Posterior vena cava (tissue), 2 donors: Measurements from ENCODE around the gene ROMO1. TPM values are rescaled to one million over a fixed set of nuclear protein-coding genes. Genes with fewer than 3 reads are reported as not detected.
"Not testable (repeated sequence)": the region's sequence is repeated elsewhere in the genome, so short reads cannot be mapped to it uniquely, and the experiment has no call there.

Experiments used
- DNase-seq: peaks from one replicate; pipeline ENCODE4 v3.0.0-alpha.2; 2020; ENCODE audit warnings: low spot score
- intact Hi-C, 2 donors: fragments of 100-400 bp; cut with DNase I; formaldehyde crosslinking; loops; one replicate each; pipeline versions ENCODE4 v1.14.1 to v1.14.2; 2022 to 2023
- total RNA-seq, 2 donors: library from RNA; stranded (reverse); fragmentation: NEBNext Ultra II Directional; extraction: Animal tissue kit (Norgen Biotek cat#: 25700); gene quantifications; one replicate each; pipeline ENCODE4 v1.2.1, GENCODE V29; 2021
- donor health status: DM: yes; HTN: yes; CAD: no.
- donor health status: DM: yes; HTN: yes; CAD: no.

Gene ROMO1
- total RNA-seq, 2 donors from 2014 or later: 126 TPM

GRCh38 chr20:35738410-35739179, 39.4 kb downstream of the ROMO1 start:
- no peak for DNase-seq
- intact Hi-C loops: no loop called here

- DNase-seq: no peak
- intact Hi-C loops: no loop called here
Observed at GRCh38 chr20:35739294-35740163, 40.3 kb downstream of the ROMO1 start.

- peak; percentile 100 for DNase-seq
- intact Hi-C loops: loop anchor here in 1 of 2 donors (2.0 kb wide), 1 partner anchor 29 kb away; no protein-coding TSS in a partner anchor
Observed at GRCh38 chr20:35741892-35742740, 42.9 kb downstream of the ROMO1 start, which contains the start of gene RBM39. TSS of gene RBM39 (minus strand) at chr20:35742260. CDS start at chr20:35740874, 1,386 bp downstream.

GRCh38 chr20:35742741-35743523, 43.7 kb downstream of the ROMO1 start:
- intact Hi-C loops: loop anchor here (1.0 to 2.0 kb wide), 2 partner anchors 9 to 28 kb away; no protein-coding TSS in a partner anchor
- no peak for DNase-seq

- intact Hi-C loops: loop anchor here (1.0 to 2.0 kb wide), 2 partner anchors 8 to 27 kb away; no protein-coding TSS in a partner anchor
- DNase-seq: no peak
Observed at GRCh38 chr20:35743693-35744491, 44.7 kb downstream of the ROMO1 start.

- intact Hi-C loops: not testable (repeated sequence)
Observed at GRCh38 chr20:35744492-35744841, 45.3 kb downstream of the ROMO1 start.

More at GRCh38 chr20:35744492-35744841, 45.3 kb downstream of the ROMO1 start:
- not testable (repeated sequence) for DNase-seq

Other genes starting within 250 kb of the ROMO1 start
- gene CEP250, start 243.8 kb upstream of the ROMO1 start, total RNA-seq: 10 to 100 TPM; 20.4 to 22.2 TPM
- gene C20orf173, start 169.8 kb upstream of the ROMO1 start, total RNA-seq: not detected
- 100 to 1,000 TPM; 117 to 154 TPM for gene ERGIC3, start 157.3 kb upstream of the ROMO1 start, total RNA-seq
- gene SPAG4, start 83.6 kb upstream of the ROMO1 start, total RNA-seq: 1 to 10 TPM; 2.1 to 2.8 TPM
- gene CPNE1, start 34.5 kb upstream of the ROMO1 start, total RNA-seq: 100 to 1,000 TPM; 122 to 130 TPM
- gene RBM12, start 34.5 kb upstream of the ROMO1 start, total RNA-seq: 10 to 100 TPM; 59.4 to 61.4 TPM
- gene NFS1, start 53 bp upstream of the ROMO1 start, total RNA-seq: 10 to 100 TPM; 15.9 to 22.0 TPM
- 100 to 1,000 TPM; 210 to 217 TPM for gene RBM39, start 42.9 kb downstream of the ROMO1 start, total RNA-seq
- gene PHF20, start 72.6 kb downstream of the ROMO1 start, total RNA-seq: 10 to 100 TPM; 55.2 to 59.6 TPM